ENCODE data around the gene MTFR1L.

MTFR1L gene

GRCh38 chr1:25773441-25774125, 46.2 kb upstream of the MTFR1L start:
- H3K4me3 Mint-ChIP-seq, result no peak overlapping the region
- peaks cover 91% of the 10 kb centered on the region for H3K4me1 Mint-ChIP-seq
- no peak for DNase-seq
- peaks cover 17% of the 10 kb centered on the region for H3K27me3 Mint-ChIP-seq (ENCODE audit: low read depth, poor library complexity)
- no peak for TF ChIP-seq CTCF (IDR thresholded peaks at IDR 0.05)
- no peaks in the 10 kb centered on the region for H3K36me3 Mint-ChIP-seq (ENCODE audit: low read depth)
- no peaks in the 10 kb centered on the region for H3K9me3 Mint-ChIP-seq
- H3K27ac Mint-ChIP-seq, result no peak overlapping the region

DNA sequence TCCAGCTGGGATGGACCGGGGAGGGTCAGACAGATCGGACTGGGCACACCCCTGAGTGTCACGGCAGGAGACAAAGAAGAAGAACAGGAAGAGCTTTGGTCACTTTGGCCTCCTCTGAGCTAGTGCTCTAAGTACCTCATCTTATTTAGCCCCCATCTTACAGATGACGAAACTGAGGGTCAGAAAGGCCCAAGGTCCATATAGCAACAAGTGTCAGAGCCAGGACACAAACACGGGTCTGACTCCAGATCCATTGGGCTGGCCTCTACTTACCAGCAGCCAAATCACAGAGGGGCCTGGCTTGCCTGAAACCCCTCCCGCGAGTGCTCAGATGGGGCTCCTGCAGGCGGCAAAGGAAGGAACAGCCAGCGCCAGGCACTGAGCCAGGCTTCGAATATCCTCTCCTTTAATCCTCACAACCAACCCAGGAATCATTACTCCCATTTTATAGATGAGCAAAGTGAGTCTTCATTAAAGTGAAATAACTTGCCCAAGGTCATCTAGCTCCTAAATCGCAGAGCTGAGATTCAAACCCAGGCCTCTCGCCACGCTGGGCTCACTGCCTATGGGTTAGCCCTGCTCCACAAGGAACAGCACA, 45.4 kb upstream of the MTFR1L start:
- Mint-ChIP-seq H3K27me3 (ENCODE audit: low read depth, poor library complexity) (peaks cover 19% of the 10 kb centered on the region), H3K27ac (no peak overlapping the region), H3K4me3 (no peak overlapping the region), H3K36me3 (ENCODE audit: low read depth) (no peaks in the 10 kb centered on the region), H3K4me1 (peaks cover 86% of the 10 kb centered on the region), H3K9me3 (no peaks in the 10 kb centered on the region)
- no peak for DNase-seq
- no peak for TF ChIP-seq CTCF (IDR thresholded peaks at IDR 0.05)

DNA sequence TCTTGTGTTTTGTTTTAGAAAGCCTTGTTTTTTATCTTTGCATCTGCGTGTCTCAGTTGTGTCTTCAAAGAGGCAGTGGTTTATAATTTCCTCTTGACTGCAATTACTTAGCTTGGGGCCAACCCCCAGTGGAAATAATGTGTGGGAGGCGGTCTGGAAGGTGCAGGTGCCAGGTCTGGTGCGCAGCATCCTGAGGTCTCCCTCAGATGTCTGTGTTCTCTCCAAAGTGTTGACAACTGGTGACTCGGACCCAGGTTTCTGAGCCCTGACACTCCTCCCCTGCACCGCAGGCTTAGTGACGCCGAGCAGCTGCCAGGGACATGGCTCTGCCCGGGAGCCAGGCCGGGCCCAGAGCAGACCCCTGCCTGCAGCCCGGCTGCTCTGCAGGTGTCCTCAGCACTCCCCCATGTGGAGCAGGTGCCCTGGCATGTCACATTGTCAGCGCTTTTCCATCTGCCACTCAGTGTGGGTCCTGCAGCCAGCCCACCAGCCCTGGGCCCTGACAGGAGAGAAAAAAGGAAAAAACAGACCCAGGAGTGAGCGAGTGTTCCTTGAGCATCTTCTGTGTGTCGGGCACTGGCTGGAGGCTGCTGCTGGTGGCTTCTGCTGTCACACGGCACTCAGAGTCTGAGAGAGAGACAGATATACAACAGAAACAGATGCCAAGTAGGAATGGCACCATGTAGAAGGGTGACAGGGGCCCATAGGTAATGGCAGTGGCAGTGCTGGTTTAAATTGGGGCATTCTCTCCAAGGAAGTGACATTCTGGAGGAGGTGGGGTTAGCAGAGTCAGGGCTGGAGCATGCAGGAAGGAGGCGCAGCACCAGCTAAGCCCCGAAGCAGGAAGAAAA, 44.6 kb upstream of the MTFR1L start:
- DNase-seq, result no peak
- Mint-ChIP-seq H3K27me3 (ENCODE audit: low read depth, poor library complexity) (peaks cover 19% of the 10 kb centered on the region), H3K27ac (peak overlapping the region; percentile 62), H3K4me1 (peaks cover 84% of the 10 kb centered on the region), H3K36me3 (ENCODE audit: low read depth) (no peaks in the 10 kb centered on the region), H3K4me3 (no peak overlapping the region), H3K9me3 (no peaks in the 10 kb centered on the region)
- TF ChIP-seq CTCF (IDR thresholded peaks at IDR 0.05), result no peak

DNA sequence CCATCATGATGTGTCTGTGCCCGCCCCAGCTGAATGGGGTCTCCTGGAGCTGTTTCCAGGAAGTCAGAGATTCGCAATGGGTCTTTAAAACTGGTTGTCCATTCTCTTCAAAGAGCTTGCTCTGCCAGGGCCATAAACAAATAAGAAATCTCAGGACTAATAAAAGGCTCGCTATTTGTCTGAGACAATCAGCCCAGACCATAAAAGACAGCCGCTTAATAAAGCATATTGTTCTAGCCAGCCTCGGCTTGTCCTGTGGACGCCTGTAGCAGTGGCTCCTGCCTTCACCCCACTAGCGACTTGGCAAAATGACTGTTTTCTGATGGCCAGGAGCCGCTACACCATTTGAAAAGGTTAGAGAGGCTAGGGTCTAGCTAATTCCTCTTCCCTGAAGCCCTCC, 40.4 kb upstream of the MTFR1L start:
- no peak for TF ChIP-seq CTCF (IDR thresholded peaks at IDR 0.05)
- Mint-ChIP-seq H3K27ac (no peak overlapping the region), H3K9me3 (no peaks in the 10 kb centered on the region), H3K4me3 (no peak overlapping the region), H3K36me3 (ENCODE audit: low read depth) (no peaks in the 10 kb centered on the region), H3K4me1 (peaks cover 78% of the 10 kb centered on the region), H3K27me3 (ENCODE audit: low read depth, poor library complexity) (peaks cover 19% of the 10 kb centered on the region)
- no peak for DNase-seq

DNA sequence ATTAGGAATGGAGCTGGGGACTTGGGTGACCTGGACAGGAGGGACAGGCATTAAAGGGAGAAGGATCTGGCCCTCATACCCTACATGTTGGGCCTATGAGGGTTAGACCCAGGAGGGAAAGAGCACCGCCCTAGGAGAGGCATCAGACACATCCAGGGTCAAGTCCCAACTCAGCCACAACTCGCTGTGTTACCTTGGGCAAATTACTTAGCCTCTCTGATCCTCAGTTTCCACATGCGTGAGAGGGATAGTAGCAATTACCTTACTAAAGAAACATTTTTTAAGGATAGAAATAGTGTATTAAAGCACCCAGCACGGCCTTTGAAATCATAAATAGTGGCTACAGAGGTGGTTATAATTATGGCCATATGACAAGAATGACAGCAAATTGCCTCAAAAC, 39.9 kb upstream of the MTFR1L start:
- Mint-ChIP-seq H3K4me3 (no peak overlapping the region), H3K27ac (no peak overlapping the region), H3K36me3 (ENCODE audit: low read depth) (no peaks in the 10 kb centered on the region), H3K27me3 (ENCODE audit: low read depth, poor library complexity) (peaks cover 19% of the 10 kb centered on the region), H3K4me1 (peaks cover 78% of the 10 kb centered on the region), H3K9me3 (no peaks in the 10 kb centered on the region)
- TF ChIP-seq CTCF (IDR thresholded peaks at IDR 0.05), result no peak
- DNase-seq, result no peak
